Measurements from ENCODE around the gene MCOLN1.

DNA sequence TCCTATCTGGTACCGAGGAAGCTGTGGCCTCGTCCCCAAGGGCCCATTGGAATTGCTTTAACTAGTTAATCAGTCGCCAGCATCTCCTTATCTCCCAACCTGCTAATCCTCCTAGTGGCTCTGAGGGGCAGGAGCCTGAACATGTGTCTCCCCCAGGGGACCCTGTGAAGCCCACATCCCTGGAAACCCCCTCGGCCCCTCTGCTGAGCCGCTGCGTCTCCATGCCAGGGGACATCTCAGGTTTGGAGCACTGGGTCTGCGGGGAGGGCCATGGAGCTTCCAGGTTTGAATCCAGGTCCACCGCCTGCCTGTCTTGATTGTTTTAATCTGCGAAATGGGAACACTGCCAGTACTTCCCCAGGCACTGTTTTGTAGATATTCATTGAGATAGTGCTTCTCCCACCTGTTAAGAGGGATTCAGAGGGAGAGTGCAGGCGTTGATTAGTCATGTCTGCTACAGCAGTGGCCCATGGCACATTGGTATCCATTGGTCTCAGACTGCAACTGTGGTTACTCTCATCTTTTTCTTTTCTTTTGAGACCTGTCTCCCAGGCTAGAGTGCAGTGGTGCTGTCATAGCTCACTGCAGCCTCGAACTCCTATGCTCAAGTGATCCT is 19.5 kb downstream of the MCOLN1 start:
- TF ChIP-seq POLR2A (IDR thresholded peaks at IDR 0.05; ENCODE audit: low read depth, low read length): no peak
- TF ChIP-seq BHLHE40 (IDR thresholded peaks at IDR 0.05; ENCODE audit: low read depth, low read length): no peak
- TF ChIP-seq, protein P1, sequence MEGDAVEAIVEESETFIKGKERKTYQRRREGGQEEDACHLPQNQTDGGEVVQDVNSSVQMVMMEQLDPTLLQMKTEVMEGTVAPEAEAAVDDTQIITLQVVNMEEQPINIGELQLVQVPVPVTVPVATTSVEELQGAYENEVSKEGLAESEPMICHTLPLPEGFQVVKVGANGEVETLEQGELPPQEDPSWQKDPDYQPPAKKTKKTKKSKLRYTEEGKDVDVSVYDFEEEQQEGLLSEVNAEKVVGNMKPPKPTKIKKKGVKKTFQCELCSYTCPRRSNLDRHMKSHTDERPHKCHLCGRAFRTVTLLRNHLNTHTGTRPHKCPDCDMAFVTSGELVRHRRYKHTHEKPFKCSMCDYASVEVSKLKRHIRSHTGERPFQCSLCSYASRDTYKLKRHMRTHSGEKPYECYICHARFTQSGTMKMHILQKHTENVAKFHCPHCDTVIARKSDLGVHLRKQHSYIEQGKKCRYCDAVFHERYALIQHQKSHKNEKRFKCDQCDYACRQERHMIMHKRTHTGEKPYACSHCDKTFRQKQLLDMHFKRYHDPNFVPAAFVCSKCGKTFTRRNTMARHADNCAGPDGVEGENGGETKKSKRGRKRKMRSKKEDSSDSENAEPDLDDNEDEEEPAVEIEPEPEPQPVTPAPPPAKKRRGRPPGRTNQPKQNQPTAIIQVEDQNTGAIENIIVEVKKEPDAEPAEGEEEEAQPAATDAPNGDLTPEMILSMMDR (conservative IDR thresholded peaks at IDR 0.05; ENCODE audit: low read depth, low read length): no peak
- TF ChIP-seq MAZ (IDR thresholded peaks at IDR 0.05; ENCODE audit: borderline replicate concordance, low read depth, low read length): no peak
- no peak for TF ChIP-seq RAD21 (IDR thresholded peaks at IDR 0.05; ENCODE audit: low read length)
- TF ChIP-seq MXI1 (IDR thresholded peaks at IDR 0.05; ENCODE audit: borderline replicate concordance, low read depth, low read length): no peak
- TF ChIP-seq NFE2L2 (IDR thresholded peaks at IDR 0.05; ENCODE audit: low read depth, low read length): no peak
- TF ChIP-seq, protein P2, sequence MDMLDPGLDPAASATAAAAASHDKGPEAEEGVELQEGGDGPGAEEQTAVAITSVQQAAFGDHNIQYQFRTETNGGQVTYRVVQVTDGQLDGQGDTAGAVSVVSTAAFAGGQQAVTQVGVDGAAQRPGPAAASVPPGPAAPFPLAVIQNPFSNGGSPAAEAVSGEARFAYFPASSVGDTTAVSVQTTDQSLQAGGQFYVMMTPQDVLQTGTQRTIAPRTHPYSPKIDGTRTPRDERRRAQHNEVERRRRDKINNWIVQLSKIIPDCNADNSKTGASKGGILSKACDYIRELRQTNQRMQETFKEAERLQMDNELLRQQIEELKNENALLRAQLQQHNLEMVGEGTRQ (IDR thresholded peaks at IDR 0.05; ENCODE audit: low read depth, low read length): no peak
- TF ChIP-seq CEBPB (IDR thresholded peaks at IDR 0.05; ENCODE audit: low read depth, low read length): no peak
- no peak for TF ChIP-seq FOS (IDR thresholded peaks at IDR 0.05; ENCODE audit: low read depth, low read length)
- no peak for TF ChIP-seq RFX5 (IDR thresholded peaks at IDR 0.05; ENCODE audit: low read depth, low read length)
- TF ChIP-seq, protein P3, sequence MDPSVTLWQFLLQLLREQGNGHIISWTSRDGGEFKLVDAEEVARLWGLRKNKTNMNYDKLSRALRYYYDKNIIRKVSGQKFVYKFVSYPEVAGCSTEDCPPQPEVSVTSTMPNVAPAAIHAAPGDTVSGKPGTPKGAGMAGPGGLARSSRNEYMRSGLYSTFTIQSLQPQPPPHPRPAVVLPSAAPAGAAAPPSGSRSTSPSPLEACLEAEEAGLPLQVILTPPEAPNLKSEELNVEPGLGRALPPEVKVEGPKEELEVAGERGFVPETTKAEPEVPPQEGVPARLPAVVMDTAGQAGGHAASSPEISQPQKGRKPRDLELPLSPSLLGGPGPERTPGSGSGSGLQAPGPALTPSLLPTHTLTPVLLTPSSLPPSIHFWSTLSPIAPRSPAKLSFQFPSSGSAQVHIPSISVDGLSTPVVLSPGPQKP (IDR thresholded peaks at IDR 0.05; ENCODE audit: borderline replicate concordance, low read depth, low read length): no peak

Measured in IMR-90 (cell line).